ENCODE measurements around the gene BCR.

The BCR gene

DNA sequence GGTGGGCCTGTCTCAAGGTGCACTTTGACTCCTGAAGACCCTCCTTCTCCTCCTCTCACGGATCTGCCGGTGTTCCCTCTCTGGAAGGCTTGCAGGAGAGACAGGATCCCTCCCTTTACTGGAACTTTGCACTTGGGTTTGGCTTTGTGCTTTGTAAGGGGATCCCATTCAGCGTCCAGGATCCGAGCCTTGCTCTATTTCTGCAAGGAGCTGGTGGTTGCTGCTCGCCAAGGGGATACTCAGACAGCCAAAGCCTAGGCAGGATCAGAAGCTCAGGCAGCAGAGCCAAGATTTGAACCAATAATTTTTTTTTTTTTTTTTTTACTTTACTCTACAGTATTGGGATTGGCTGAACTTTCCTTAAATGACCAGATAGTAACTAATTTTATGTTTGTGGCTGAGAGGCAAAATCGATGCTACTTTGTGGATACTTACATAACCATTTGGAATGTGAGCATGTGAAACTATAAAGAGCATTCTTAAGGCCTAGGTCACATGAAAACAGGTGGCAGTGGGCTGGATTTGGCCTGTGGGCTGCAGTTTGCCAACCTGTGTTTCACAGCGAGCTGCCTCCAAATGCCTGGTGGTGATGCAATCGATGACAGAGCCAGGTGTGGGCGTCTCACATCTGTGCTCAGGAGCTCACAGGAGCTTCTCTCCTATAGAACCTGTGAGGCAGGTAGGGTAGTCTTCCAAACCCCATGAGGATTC is 25.2 kb downstream of the BCR start:
- Histone ChIP-seq H3K4me3 (ENCODE audit: insufficient read depth, low read length, poor library complexity, severe bottlenecking) (no peak overlapping the region), H3K79me2 (ENCODE audit: insufficient read depth, low read length) (no peaks in the 10 kb centered on the region), H3K9me2 (replicated peaks; ENCODE audit: insufficient read depth, low read length) (no peaks in the 10 kb centered on the region), H3K27me3 (ENCODE audit: low read length) (no peaks in the 10 kb centered on the region), H3K4me2 (ENCODE audit: low read depth, low read length, poor library complexity, severe bottlenecking) (no peak overlapping the region), H4K20me1 (ENCODE audit: low read depth, low read length) (no peaks in the 10 kb centered on the region), H2AFZ (ENCODE audit: low read depth, low read length, severe bottlenecking) (no peak overlapping the region), H3K9me3 (ENCODE audit: insufficient read depth, low read length) (no peaks in the 10 kb centered on the region), H3K9ac (ENCODE audit: low read length) (no peak overlapping the region), H3F3A (ENCODE audit: insufficient read depth) (no peaks in the 10 kb centered on the region), H3K36me3 (ENCODE audit: low read length) (no peaks in the 10 kb centered on the region), H3K27ac (ENCODE audit: low read depth, low read length) (no peak overlapping the region)
- TF ChIP-seq CTCF (IDR thresholded peaks at IDR 0.05; ENCODE audit: insufficient read depth, low read length, poor library complexity, severe bottlenecking) (no peak), EZH2phosphoT487 (conservative IDR thresholded peaks at IDR 0.05; ENCODE audit: low read length) (no peak)

DNA sequence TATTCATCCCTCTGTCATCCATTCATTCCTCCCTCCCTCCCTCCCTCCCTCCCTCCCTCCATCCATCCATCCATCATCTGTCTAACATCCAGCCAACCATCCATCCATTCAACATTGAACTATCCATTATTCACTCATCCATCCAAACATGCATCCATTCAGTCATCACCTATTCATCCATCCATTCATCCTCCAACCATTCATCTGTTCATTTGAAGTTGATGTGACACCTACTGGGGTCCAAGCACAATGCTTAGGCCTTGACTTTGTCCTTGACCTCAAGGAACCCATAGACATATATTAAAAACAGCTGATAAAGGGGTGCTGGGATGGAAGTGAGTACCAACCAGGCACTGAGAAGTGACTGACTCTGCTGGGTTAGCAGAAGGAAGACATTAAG is 26.6 kb downstream of the BCR start:
- Histone ChIP-seq H3K4me2 (ENCODE audit: low read depth, low read length, poor library complexity, severe bottlenecking) (no peak overlapping the region), H2AFZ (ENCODE audit: low read depth, low read length, severe bottlenecking) (no peak overlapping the region), H3K9me2 (replicated peaks; ENCODE audit: insufficient read depth, low read length) (no peaks in the 10 kb centered on the region), H3K27ac (ENCODE audit: low read depth, low read length) (no peak overlapping the region), H3K9ac (ENCODE audit: low read length) (no peak overlapping the region), H3K79me2 (ENCODE audit: insufficient read depth, low read length) (no peaks in the 10 kb centered on the region), H3K36me3 (ENCODE audit: low read length) (no peaks in the 10 kb centered on the region), H3K4me3 (ENCODE audit: insufficient read depth, low read length, poor library complexity, severe bottlenecking) (no peak overlapping the region), H4K20me1 (ENCODE audit: low read depth, low read length) (no peaks in the 10 kb centered on the region), H3K27me3 (ENCODE audit: low read length) (no peaks in the 10 kb centered on the region), H3F3A (ENCODE audit: insufficient read depth) (no peaks in the 10 kb centered on the region), H3K9me3 (ENCODE audit: insufficient read depth, low read length) (no peaks in the 10 kb centered on the region)
- TF ChIP-seq CTCF (IDR thresholded peaks at IDR 0.05; ENCODE audit: insufficient read depth, low read length, poor library complexity, severe bottlenecking) (no peak), EZH2phosphoT487 (conservative IDR thresholded peaks at IDR 0.05; ENCODE audit: low read length) (no peak)

DNA sequence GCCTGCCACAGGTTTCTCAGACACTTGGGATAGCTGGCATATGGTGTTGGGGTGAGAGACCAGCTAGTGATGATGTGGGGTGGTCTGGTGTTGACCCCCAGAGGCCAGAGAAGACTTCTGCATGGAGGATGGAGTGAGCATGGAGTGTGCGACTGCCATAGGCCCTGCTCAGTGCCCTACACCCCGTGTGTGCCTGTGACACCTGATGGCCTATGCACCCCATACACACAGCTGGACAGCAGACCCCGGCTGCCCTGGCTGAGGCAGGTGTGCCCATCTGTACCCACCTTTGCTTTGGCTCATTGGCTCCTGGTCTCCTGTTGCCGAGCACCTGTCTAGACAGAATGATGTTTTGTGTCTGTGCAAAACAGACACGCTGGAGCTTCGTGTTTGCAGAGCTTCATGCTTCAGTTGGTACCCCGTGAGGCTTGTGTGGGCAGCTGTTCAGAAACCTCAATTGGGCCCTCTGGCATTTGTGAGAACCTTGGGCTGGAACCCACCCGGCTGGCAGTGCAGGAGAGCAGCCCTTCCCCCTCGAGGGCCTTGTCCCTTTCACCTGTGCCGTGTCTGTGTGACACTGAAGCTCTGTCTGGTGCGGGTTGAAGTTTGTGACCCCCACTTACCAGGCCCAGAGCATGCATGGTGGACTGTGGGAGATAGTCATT is 27.6 kb downstream of the BCR start:
- H3K27ac ChIP-seq (ENCODE audit: low read depth, low read length), result peak overlapping the region; percentile 8; the same call in 1 of the 2 replicates

More for the DNA sequence above, 27.6 kb downstream of the BCR start:
- Histone ChIP-seq H3K9me2 (replicated peaks; ENCODE audit: insufficient read depth, low read length) (no peaks in the 10 kb centered on the region), H3K4me3 (ENCODE audit: insufficient read depth, low read length, poor library complexity, severe bottlenecking) (no peak overlapping the region), H3K79me2 (ENCODE audit: insufficient read depth, low read length) (no peaks in the 10 kb centered on the region), H3K9ac (ENCODE audit: low read length) (no peak overlapping the region), H3K9me3 (ENCODE audit: insufficient read depth, low read length) (no peaks in the 10 kb centered on the region), H3K4me2 (ENCODE audit: low read depth, low read length, poor library complexity, severe bottlenecking) (no peak overlapping the region), H4K20me1 (ENCODE audit: low read depth, low read length) (no peaks in the 10 kb centered on the region), H3K27me3 (ENCODE audit: low read length) (no peaks in the 10 kb centered on the region), H3K36me3 (ENCODE audit: low read length) (no peaks in the 10 kb centered on the region), H3F3A (ENCODE audit: insufficient read depth) (no peaks in the 10 kb centered on the region), H2AFZ (ENCODE audit: low read depth, low read length, severe bottlenecking) (no peak overlapping the region)
- no peak for TF ChIP-seq EZH2phosphoT487 (conservative IDR thresholded peaks at IDR 0.05; ENCODE audit: low read length)
- no peak for TF ChIP-seq CTCF (IDR thresholded peaks at IDR 0.05; ENCODE audit: insufficient read depth, low read length, poor library complexity, severe bottlenecking)
